A549 treated with RU486 at 1 μM for 4 hours (cell line): ENCODE data around the gene CHIT1. TPM values are rescaled to one million over a fixed set of nuclear protein-coding genes. Genes with fewer than 3 reads are reported as not detected.

Experiments
- total RNA-seq: library from RNA; stranded (reverse); fragments of 200-300 nt; extraction: Qiagen RNA extraction; gene quantifications from 5 replicates; pipeline ENCODE4 v1.2.3, GENCODE V29; 2022; ENCODE audit warnings: low read depth

The CHIT1 gene
- total RNA-seq, result not detected in 5 replicates

DNA sequence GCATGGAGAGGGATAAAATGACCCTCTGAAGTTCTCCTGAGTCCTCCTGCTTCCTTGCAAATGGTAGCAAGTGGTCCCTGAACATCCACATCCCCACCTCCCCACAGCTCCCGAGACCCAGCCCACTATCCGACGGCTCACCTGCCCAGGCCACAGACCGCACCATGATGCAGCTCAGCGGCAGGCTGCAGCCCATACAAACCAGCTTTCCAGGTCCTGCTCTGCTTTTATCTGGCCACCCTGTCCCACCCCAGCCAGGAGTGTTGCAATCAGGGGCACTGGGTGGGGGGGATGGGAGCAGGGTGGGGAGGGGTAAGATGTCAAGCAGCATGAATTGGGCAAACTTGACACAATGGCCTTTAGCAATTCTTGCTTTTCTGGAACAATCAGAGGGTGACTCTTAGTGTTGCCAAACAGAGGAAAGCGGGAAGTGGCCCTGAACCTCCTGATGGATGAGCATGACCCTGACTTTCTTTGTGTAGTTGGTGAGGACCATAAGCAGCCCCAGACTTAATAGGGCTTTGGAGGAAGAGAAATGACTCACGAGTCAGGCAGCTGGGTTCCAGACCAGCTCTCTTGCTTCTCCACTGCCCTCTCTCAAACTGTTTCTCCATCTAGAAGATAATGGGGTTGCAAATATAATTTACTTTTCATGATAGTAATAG lies at the start of gene CHIT1:
Gene CHIT1 (minus strand): TSS at position 203 of the 665 bp plus-strand sequence. CDS start 37 bp downstream, at position 166.

GRCh38 chr1:203186446-203187303 lies 42.8 kb downstream of the CHIT1 start, which contains the start of gene CHI3L1:
Gene CHI3L1 (minus strand): TSS chr1:203186704. CDS start chr1:203186623, 81 bp downstream.

DNA sequence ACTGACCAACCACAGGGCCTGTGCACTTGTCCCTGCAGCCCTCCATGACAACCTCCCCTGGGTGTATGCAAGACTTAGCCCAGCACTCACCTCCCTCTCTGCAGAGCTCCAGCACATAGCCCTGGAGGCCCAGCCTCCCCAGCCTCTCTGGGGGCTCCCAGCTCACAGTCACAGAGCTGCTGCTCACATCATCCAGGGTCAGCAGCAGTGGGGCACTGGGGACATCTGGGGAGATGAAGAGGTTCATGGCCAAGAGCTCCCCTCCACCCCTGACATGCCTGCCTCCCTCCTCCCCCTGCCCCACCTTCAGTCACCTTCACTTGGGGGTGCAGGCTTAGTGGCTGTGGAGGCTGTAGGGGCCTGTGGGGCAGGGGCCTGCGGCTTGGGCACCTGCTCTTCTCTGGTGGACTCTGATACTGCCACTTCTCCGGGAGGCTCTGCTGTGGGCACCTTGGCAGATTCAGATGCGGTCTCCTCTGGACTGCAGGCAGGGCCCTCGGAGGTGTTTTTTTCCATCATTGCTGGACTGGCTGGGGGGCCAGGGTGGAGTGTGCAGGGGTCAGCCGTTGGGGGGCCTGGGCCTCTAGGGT lies 54.1 kb downstream of the CHIT1 start, which contains the start of gene MYBPH:
Gene MYBPH (minus strand): TSS at position 590 of the 590 bp plus-strand sequence. CDS start 71 bp downstream, at position 519.

Other genes starting within 250 kb of the CHIT1 start
- 46.8 to 52.1 TPM (median 49.3 TPM) in 5 replicates for gene TMEM183A, start 222.3 kb downstream of the CHIT1 start, total RNA-seq
- 0.19 to 0.67 TPM (median 0.51 TPM) in 5 replicates for gene PPFIA4, start 203.2 kb downstream of the CHIT1 start, total RNA-seq
- gene MYOG, start 143.7 kb downstream of the CHIT1 start, total RNA-seq, result not detected in 5 replicates
- gene ADORA1, start 101.9 kb downstream of the CHIT1 start, total RNA-seq, result 0.73 to 1.3 TPM (median 1.2 TPM) in 5 replicates
- gene MYBPH, start 53.8 kb downstream of the CHIT1 start, total RNA-seq, result not detected in 5 replicates
- not detected in 5 replicates for gene CHI3L1, start 43.0 kb downstream of the CHIT1 start, total RNA-seq
- gene BTG2, start 75.8 kb upstream of the CHIT1 start, total RNA-seq, result 10.8 to 14.6 TPM (median 14.5 TPM) in 5 replicates
- gene FMOD, start 121.4 kb upstream of the CHIT1 start, total RNA-seq, result 0.09 to 0.10 TPM in 2 of 5 replicates, not detected in the others
- gene PRELP, start 246.1 kb upstream of the CHIT1 start, total RNA-seq, result not detected in 5 replicates